DOHH2 (cell line): ENCODE results near the gene SMC1B.

Experiments
- H3F3A ChIP-seq: fragments of 200-600 bp; sonication (generic), shearing (Covaris generic); 2 replicates; pipeline ENCODE4 v1.6.0; 2016; ENCODE audit warnings: antibody characterized with exemption, mild to moderate bottlenecking; ENCODE audit not compliant: control insufficient read depth, insufficient read depth
- H3K27ac ChIP-seq: fragments of 200-600 bp; sonication (generic); 2 replicates; pipeline ENCODE4 v1.5.1; 2014; ENCODE audit warnings: low read depth, mild to moderate bottlenecking, low read length, moderate library complexity
- H3K27me3 ChIP-seq: fragments of 200-600 bp; sonication (generic); 2 replicates; pipeline ENCODE4 v1.6.1; 2014; ENCODE audit warnings: mild to moderate bottlenecking, low read length, mixed read lengths; ENCODE audit not compliant: control insufficient read depth
- H3K36me3 ChIP-seq: fragments of 200-600 bp; sonication (generic); 2 replicates; pipeline ENCODE4 v1.6.1; 2014; ENCODE audit warnings: mild to moderate bottlenecking, low read length, moderate library complexity, mixed read lengths; ENCODE audit not compliant: control insufficient read depth
- H3K4me1 ChIP-seq: fragments of 200-600 bp; sonication (generic); 2 replicates; pipeline ENCODE4 v1.6.1; 2014; ENCODE audit warnings: mild to moderate bottlenecking, low read length, mixed read lengths; ENCODE audit not compliant: control insufficient read depth
- H3K4me2 ChIP-seq: fragments of 200-600 bp; sonication (generic); 2 replicates; pipeline ENCODE4 v1.6.0; 2014; ENCODE audit warnings: mild to moderate bottlenecking, low read length, moderate library complexity
- H3K4me3 ChIP-seq: fragments of 200-600 bp; sonication (generic); 2 replicates; pipeline ENCODE4 v1.5.1; 2014; ENCODE audit warnings: mild to moderate bottlenecking, low read length, mixed read lengths
- H3K79me2 ChIP-seq: fragments of 200-600 bp; sonication (generic); 2 replicates; pipeline ENCODE4 v1.6.1; 2014; ENCODE audit warnings: mild to moderate bottlenecking, low read length, mixed read lengths; ENCODE audit not compliant: control insufficient read depth
- H3K9me2 ChIP-seq: fragments of 200-600 bp; sonication (generic); replicated peaks from 2 replicates; pipeline ENCODE4 v1.6.1; 2014; ENCODE audit warnings: mild to moderate bottlenecking, low read length, mixed read lengths; ENCODE audit not compliant: control insufficient read depth
- H3K9me3 ChIP-seq: fragments of 200-600 bp; sonication (generic); 2 replicates; pipeline ENCODE4 v1.6.1; 2014; ENCODE audit warnings: antibody characterized with exemption, low read length, mixed read lengths; ENCODE audit not compliant: control insufficient read depth, insufficient read depth
- H4K20me1 ChIP-seq: fragments of 200-600 bp; sonication (generic); 2 replicates; pipeline ENCODE4 v1.6.0; 2014; ENCODE audit warnings: low read depth, mild to moderate bottlenecking, antibody characterized with exemption, low read length, moderate library complexity; ENCODE audit not compliant: control insufficient read depth, insufficient read depth
- CTCF ChIP-seq: fragments of 200-600 bp; sonication (generic); IDR thresholded peaks from one replicate; pipeline ENCODE4 v1.5.1; 2014; ENCODE audit warnings: antibody characterized with exemption, mild to moderate bottlenecking, low read depth, low read length; ENCODE audit not compliant: poor library complexity, severe bottlenecking
- EZH2phosphoT487 ChIP-seq: fragments of 200-600 bp; sonication (generic); IDR thresholded peaks from 2 replicates; pipeline ENCODE4 v1.6.1; 2017; ENCODE audit warnings: borderline replicate concordance, mild to moderate bottlenecking, antibody characterized with exemption, low read length, moderate library complexity, mixed read lengths

The SMC1B gene

GRCh38 chr22:45309422-45310227, 103.8 kb downstream of the SMC1B start, which contains the start of gene FAM118A:
FAM118A (plus strand) TSS chr22:45309934; CDS start chr22:45322380, 12,446 bp downstream.
- Histone ChIP-seq H3F3A (no peaks in the 10 kb centered on the region), H3K4me1 (peaks cover 19% of the 10 kb centered on the region), H3K4me2 (peak within 1 kb of the TSS; percentile 93), H3K9me3 (no peaks in the 10 kb centered on the region), H3K27ac (peak within 1 kb of the TSS; percentile 56), H3K4me3 (peak within 1 kb of the TSS; percentile 77), H3K36me3 (peaks cover 4% of the 10 kb centered on the region; the same call in 1 of the 2 replicates), H3K27me3 (no peaks in the 10 kb centered on the region), H3K9me2 (no peaks in the 10 kb centered on the region), H3K79me2 (peaks cover 32% of the 10 kb centered on the region), H4K20me1 (peaks cover 5% of the 10 kb centered on the region; the same call in 1 of the 2 replicates)
- no peak for TF ChIP-seq EZH2phosphoT487

- Histone ChIP-seq H3K36me3 (peaks cover 4% of the 10 kb centered on the region; the same call in 1 of the 2 replicates), H3K79me2 (peaks cover 26% of the 10 kb centered on the region), H3F3A (no peaks in the 10 kb centered on the region), H3K9me3 (no peaks in the 10 kb centered on the region), H4K20me1 (peaks cover 5% of the 10 kb centered on the region; the same call in 1 of the 2 replicates), H3K4me3 (peak overlapping the region; percentile 71), H3K27ac (no peak overlapping the region), H3K27me3 (no peaks in the 10 kb centered on the region), H3K4me2 (peak overlapping the region; percentile 89), H3K9me2 (no peaks in the 10 kb centered on the region), H3K4me1 (peaks cover 19% of the 10 kb centered on the region)
- TF ChIP-seq CTCF: no peak
- no peak for TF ChIP-seq EZH2phosphoT487
Measured at GRCh38 chr22:45308957-45309421, 104.4 kb downstream of the SMC1B start.

DNA sequence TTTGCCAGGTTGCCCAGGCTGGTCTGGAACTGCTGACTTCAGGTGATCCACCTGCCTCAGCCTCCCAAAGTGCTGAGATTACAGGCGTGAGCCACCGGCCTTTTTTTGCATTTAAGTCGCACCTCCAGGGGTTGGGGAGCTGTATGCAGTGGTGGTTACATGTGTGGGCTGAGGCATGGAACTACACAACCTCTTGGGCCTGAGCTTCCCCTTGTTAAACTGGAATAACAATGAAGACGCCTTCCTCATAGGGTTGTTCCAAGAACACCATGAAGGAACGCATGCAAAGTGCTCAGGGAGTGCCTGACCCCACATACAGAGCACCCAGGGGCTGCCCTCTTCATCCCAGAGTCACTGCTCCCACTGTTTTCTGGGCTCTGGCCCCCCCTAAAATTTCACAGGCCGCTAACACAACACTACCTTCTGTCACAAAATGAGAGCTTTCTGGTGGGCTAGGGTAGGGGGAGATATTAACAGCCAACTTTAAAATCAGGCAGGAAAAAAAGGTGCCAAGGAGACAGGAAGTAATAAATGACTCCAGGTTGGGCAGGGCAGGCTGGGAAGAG, 104.9 kb downstream of the SMC1B start:
- H3K79me2 ChIP-seq: peaks cover 24% of the 10 kb centered on the region
- no peaks in the 10 kb centered on the region for H3K9me3 ChIP-seq
- H3K4me3 ChIP-seq: no peak overlapping the region
- H4K20me1 ChIP-seq: peaks cover 5% of the 10 kb centered on the region; the same call in 1 of the 2 replicates
- no peaks in the 10 kb centered on the region for H3F3A ChIP-seq
- no peak for TF ChIP-seq EZH2phosphoT487
- TF ChIP-seq CTCF: no peak
- no peak overlapping the region for H3K27ac ChIP-seq
- no peaks in the 10 kb centered on the region for H3K9me2 ChIP-seq
- H3K36me3 ChIP-seq: peaks cover 4% of the 10 kb centered on the region; the same call in 1 of the 2 replicates
- peaks cover 19% of the 10 kb centered on the region for H3K4me1 ChIP-seq
- H3K27me3 ChIP-seq: no peaks in the 10 kb centered on the region
- peak overlapping the region; percentile 89 for H3K4me2 ChIP-seq
